GM21390 (cell line): ENCODE measurements around the gene ATAD3A.
"Not testable (repeated sequence)": the region's sequence is repeated elsewhere in the genome, so short reads cannot be mapped to it uniquely, and the experiment has no call there.

Experiments
- ATAC-seq: cut with Tn5 transposase; IDR thresholded peaks from one replicate; pipeline ENCODE4 v1.9.1; 2021; ENCODE audit not compliant: unreplicated experiment

The ATAD3A gene

DNA sequence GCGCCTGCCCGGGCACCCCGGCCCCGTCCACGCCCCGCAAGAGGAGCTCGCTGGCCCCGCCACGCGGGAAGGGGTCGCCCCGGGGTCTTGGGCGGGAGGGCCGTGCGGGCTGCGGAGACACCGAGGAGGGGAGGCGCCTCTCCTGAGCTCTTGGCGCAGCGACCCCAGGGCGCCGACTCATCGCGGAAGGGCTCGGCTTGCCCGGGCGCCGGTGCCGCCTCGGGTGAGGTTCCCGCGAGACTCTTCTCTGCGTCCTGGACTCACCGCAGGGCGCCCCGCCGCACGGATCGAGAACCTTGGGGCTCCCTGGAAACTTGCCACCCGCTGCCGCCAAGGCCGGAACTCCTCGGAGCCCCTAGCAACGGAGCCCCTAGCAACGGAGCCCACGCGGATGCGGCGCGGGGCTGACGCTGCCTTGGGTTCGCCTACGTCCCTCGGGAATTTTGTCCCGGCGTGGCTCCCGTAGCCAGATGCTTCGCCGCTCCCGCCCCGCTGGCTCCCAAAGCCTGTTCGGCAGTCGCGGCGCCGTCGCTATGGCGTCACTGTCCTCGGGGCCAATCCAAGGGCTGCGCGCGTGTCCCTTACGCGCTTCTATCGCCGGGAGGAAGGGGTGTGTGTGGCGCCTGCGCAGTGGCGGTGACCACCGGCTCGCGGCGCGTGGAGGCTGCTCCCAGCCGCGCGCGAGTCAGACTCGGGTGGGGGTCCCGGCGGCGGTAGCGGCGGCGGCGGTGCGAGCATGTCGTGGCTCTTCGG lies at the start of gene ATAD3A:
Gene ATAD3A, plus strand, starts transcription at position 630 of the 753 bp plus-strand sequence. Its CDS starts 107 bp downstream, at position 737.
- ATAC-seq: peak; percentile 77

DNA sequence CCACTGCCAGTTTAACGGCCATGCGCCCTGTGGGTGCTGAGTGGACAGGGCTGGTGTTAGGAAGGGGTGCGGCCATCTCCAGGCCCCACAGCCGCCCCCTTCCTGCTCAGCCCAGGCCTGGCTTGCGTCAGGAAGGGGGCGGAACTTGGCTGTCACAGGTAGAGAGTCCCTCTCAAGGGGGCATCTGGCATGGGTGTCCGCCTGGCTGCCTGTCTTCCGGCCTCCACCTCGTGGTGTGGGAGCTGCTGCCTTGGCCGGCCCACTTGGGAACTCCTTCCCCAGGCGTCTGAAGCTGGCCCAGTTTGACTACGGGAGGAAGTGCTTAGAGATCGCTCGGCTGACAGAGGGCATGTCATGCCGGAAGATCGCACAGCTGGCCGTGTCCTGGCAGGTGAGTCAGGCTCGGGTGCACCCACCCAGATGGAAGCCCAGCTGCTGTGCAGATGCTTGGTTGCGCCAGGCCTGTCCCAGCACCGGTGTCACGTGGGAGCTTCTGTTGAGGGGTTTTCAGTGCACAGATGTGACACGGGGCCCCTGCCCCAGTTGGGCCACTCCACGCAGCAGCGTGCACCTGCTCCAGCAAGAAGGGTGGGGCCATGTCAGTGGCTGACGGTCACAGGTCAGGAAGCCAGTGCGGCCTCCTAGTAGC lies 49.5 kb upstream of the ATAD3A start:
- ATAC-seq: no peak

DNA sequence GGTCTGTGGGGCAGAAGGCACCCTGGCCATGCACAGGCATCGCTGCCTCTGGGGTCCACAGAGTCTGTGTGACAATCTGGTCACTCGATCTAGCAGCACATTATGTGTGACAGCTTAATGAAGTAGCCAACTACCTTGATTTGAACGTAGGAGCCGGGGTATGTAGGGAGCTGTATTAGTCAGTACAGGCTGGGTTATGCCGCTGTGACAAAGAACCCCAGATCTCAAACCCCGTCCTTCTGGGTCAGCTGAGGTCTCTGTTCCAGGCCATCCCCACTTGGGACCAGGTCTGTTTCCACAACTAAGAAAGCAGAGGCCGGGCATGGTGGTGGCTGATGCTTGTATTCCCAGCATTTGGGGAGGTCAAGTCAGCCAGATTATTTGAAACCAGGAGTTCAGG lies 48.6 kb upstream of the ATAD3A start:
- ATAC-seq: no peak

DNA sequence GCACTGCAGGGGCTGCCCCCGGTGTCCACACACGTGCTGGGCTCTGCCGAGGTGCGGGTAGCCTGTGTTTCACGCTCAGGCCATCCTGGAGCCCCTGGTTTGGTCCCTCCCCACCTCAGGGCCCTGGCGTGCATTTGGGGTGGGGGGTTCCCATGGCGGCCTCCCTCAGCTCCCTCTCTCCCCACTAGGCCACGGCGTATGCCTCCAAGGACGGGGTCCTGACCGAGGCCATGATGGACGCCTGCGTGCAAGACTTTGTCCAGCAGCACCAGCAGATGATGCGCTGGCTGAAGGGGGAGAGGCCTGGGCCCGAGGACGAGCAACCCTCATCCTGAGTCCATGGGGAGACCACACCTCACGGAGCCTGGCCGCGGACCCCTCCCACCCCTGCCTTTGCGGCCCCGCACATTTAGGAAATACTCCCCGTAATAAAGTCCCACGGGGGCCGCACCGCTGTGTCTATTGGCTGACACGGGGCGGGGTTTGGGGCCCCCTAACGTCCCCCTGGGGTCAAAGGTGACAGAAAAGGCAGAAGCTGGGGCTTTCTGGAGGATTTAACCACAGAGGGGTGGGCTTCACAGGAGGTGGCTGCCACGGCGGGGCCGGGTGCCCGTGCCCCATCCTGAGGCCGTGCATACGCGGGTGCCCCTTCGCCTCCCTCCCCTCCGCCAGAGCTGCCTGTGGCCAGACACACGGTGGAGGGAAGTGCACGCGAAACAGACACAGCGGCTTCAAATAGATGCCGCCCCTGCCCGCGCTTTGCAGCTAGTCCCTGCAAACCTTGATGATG lies 43.6 kb upstream of the ATAD3A start:
- not testable (repeated sequence) for ATAC-seq

DNA sequence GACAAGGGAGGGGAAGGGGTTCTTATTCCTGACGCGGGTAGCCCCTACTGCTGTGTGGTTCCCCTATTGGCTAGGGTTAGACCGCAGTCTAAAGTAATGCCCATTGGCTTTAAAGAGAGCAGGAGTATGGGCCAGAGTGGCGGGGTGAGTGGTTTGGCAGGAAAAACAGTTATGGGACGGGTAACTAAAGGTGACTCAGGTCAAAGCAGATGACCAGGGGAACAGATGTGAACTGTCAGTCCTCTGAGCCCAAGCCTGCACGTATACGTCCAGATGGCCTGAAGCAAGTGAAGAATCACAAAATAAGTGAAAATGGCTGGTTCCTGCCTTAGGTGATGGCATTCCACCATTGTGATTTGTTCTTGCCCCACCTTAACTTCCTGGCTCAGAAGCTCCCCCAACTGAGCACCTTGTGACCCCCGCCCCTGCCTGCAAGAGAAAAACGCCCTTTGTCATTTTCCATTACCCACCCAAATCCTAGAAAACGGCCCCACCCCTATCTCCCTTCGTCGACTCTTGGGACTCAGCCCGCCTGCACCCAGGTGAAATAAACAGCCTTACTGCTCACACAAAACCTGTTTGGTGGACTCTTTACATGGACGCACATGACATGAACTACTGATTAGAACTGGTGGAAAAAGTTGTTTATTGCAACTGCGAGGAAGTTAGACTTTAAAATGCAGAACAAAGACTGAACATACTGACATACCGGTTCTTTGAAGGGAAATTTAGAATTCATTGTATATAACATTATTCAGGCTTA lies 41.2 kb upstream of the ATAD3A start:
- ATAC-seq: no peak

DNA sequence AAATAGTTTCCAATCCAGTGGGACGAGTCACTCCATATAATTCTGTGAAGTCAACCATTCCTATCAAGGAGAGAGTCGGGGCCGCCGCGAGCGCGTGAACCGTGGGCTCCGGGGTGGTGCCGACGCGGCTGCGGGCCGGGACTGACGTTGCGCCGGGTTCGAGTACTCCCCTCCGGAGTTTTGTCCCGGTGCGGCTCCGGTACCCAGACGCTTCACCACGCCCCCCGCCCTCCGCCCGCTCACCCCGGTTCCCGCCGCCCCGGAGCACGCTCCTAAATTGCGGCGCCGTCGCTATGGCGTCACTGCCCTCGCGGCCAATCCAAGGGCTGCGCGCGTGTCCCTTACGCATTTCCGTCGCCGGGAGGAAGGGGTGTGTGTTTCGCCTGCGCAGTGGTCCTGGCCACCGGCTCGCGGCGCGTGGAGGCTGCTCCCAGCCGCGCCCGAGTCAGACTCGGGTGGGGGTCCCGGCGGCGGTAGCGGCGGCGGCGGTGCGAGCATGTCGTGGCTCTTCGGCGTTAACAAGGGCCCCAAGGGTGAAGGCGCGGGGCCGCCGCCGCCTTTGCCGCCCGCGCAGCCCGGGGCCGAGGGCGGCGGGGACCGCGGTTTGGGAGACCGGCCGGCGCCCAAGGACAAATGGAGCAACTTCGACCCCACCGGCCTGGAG lies 40.4 kb upstream of the ATAD3A start, which contains the start of gene ATAD3B:
Gene ATAD3B, plus strand, starts transcription at position 377 of the 664 bp plus-strand sequence. Its CDS starts 120 bp downstream, at position 497.
- ATAC-seq: peak; percentile 90

DNA sequence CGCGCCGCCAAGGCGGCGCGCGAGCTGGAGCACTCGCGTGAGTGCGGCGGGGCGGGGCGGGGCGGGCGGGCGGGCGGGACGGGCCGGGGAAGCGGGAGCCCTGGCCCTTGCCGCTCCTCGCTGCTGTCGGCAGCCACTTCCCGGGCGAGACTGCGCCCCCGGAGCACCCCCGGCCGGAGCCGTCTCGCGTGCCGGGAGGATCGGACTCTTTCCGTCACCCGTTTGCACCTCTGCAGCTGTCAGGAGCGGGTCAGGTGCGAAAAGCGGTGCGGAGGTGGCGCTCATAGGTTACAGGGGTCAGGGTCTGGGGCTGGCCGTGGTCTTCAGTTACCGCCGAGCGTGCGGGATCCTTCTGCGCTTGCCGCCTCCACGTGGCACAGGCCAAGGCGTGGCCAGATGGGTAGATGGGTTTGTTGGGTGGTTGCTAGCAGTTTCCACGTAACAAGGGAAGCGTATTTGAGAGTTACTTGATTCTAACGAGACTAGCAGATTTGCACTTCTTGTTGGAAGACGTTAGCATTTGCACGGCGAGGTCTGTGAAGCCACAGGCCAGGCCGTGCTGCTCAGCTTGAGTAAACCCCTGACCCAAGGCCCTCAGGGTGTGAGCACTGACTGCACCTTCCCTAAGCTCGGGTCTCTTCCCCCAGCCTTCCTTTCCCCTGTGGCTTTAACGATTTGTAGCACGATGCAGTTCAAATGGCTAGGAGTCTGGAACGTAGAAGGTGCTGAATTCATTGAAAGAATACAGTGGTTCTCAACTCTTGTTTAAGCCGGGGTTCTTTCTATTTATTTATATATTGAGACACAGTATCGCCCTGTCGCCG lies 39.7 kb upstream of the ATAD3A start:
- peak; percentile 14 for ATAC-seq

DNA sequence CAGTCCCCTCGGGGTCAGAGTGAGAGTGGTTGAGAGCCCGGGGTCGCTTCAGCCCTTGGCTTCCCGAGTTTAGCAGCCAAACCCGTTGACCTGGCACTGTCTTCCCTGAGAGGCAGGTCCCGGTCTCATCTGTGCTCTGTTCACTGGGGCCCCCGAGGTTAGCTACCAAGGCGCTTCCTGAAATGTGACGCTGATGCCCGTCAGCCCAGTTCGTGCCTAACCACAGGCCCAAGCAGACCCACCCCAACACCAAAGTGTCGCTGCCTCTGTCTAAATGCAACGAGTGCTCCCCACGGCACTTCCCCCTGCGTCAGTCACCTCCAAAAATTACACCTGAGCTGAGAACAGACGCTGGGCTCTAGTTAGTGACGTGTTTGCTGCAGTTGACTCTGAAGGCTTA lies 36.0 kb upstream of the ATAD3A start:
- ATAC-seq: not testable (repeated sequence)

DNA sequence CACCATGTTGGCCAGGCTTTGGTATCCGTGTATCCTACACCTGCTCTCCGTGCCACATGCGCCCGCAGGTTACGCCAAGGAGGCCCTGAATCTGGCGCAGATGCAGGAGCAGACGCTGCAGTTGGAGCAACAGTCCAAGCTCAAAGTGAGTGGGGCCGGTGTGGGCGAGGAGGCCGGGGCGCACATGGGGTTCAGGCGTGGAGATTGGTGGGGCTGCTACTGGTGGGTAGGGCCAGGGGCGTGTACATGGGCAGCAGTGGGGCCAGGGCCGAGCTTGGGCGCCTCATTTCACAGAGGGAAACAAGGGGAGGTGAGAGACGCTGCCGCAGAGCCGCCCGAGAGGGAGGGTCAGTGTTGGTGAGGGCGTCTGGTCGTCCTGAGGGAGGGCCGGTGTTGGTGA lies 34.8 kb upstream of the ATAD3A start:
- ATAC-seq: no peak

DNA sequence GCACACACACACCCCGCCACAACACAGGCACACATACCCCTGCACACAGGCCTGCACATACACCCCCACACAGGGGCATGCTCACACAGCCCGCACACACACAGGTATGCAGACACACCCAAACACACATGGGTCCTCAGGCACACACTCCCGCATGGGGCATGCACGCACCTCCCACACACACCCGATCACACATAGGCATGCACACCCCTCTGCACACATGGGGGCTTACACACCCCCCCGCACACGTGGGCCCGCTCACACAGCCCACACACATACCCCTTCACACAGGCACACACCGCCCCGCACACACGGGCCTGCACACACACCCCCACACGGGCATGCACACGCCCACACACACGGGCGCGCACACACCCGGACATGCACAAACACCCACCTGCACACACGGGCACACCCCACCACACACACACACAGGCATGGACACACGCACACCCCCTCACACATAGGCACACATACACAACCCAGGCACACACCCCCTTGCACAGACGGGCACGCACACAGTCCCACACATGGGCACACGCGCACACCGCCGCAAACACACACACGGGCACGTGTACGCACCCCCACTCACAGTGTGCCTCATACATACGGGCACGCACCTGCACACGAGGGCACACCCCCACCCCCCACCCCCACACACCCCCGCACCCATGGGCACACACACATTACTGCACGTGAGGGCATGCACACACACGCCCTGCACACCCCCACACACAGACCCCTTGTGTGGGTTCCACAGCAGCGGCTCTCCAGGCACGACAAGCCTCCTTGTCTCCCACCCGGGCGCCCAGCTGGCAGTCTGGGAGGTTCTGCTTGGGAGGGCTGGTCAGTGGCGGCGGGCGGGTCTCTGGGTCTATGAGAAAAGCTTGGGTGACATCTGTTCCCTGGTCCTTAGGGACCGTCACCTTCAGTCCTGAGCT lies 32.1 kb upstream of the ATAD3A start:
- no peak for ATAC-seq

DNA sequence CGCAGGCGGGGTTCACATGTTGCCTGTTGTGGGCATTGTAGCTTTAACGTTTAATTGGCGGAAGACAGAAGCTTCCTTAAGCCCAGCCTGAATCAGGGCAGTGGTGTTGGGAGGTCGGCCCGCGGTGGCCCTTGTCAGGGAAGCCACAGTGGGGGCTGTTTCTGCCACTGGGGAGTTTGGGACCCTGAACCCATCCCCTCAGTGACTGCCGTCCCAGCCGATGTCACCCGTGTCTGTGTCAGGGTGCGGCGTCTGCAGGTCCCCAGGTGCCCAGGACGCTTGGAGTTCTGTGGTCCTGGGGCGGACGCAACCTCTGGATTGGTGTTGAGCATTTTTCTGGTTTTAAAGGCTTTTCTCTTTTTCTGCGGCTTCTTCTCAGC lies 31.5 kb upstream of the ATAD3A start:
- not testable (repeated sequence) for ATAC-seq

DNA sequence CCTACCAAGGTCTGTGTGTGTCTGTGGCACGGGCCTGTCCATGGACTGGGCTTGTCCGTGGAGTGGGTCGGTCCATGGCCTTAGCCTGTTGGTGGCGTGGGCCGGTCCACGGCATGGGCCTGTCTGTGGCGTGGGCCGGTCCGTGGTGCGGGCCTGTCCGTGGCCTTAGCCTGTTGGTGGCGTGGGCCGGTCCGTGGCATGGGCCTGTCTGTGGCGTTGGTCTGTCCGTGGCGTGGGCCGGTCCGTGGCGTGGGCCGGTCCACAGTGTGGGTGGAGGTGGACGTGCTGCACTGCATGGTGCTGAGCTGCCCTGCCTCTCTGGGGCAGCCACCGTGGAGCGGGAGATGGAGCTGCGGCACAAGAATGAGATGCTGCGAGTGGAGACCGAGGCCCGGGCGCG lies 30.2 kb upstream of the ATAD3A start:
- not testable (repeated sequence) for ATAC-seq

DNA sequence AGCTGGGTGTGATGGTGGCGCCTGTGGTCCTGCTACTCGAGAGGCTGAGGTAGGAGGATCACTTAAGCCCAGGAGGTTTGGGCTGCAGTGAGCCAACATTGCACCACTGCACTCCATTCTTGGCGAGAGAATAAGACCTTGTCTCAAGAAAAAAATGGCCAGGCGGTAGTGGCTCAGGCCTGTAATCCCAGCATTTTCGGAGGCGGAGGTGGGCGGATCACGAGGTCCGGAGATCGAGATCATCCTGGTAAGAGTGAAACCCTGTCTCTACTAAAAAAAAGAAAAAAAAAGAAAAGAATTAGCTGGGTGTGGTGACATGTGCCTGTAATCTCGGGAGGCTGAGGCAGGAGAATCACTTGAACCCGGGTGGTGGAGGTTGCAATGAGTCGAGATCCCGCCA lies 29.1 kb upstream of the ATAD3A start:
- no peak for ATAC-seq

DNA sequence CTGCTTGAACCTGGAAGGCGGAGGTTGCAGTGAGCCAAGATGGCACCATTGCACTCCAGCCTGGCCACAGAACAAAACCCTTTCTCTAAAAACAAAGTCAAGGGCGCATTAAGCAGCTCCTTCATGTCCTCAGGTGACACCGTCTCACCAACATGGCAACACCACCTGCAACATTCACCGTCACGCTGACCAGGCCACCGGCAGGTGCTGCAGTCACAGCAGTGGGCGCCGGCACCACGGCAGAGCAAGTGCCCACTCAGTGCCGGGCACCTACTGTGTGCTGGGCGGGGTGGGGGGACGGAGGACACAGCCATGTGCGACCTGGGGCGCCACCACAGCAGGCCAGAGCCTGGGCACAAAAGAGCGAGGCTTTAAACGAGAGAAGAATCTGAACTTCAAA lies 28.2 kb upstream of the ATAD3A start:
- no peak for ATAC-seq

DNA sequence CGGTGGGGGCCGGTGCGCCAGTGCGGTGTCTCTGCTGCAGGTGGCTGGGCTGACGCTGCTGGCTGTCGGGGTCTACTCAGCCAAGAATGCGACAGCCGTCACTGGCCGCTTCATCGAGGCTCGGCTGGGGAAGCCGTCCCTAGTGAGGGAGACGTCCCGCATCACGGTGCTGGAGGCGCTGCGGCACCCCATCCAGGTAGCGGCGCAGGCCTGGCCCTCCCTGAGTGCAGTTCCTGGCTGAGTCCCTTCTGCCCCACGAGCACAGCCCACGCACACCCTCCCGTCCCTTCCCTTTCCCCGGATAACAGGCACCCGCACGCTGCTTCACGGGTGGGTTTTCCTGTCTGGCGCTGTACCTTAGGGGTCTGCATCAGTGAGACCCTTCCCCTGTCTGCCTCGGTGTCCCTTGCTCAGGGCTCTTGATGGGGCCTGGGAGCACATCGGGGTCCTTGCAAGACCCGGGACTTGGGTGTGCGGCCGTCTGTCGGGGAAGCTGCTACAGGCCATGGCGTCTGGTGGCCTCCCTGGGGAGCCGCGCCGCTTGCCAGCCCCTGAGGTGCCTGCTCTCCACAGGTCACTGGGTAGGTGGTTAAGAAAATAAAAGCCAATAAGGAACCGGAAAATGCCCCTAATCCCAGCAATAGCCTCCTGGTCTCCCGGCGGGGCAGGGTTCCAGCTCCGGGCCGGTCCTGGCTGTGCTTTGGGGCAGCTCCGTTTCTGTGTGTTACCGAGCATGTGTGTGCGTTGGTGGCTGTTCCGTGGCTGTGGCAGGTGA lies 26.8 kb upstream of the ATAD3A start:
- not testable (repeated sequence) for ATAC-seq

DNA sequence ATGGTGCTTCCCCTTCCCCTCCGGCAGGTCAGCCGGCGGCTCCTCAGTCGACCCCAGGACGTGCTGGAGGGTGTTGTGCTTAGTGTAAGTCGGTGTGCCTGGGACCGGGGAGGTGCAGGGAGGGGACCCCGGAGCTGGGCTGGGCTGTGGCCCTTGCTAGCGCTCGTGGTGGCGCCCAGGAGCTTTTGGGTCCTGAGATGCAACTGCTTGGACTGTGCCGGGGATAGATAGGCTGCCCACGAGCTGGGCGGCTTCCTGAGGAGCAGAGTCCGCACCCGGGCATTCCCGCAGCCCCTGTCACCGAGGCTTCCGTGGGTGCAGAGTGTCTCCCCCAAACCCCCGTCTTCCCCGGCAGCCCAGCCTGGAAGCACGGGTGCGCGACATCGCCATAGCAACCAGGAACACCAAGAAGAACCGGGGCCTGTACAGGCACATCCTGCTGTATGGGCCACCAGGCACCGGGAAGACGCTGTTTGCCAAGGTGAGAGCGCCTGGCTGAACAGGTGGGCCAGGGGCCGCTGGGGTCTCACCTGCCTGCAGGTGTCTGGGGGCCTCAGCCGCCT lies 26.1 kb upstream of the ATAD3A start:
- ATAC-seq: not testable (repeated sequence)

DNA sequence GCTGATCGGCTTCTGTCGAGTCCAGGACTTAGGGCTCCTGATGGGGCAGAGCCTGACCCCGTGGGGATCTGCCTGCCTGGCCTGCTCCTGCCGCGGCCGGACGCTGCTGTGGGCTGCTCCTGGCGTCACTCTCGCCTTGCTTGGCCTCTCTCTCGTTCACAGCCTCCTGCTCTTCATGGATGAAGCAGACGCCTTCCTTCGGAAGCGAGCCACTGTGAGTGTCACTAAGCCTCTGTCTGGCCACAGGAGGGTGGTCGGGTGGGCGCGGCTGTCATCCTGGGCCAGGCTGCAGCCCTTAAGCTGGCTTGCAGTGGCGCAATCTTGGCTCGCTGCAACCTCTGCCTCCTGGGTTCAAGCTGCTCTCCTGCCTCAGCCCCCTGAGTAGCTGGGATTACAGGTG lies 24.3 kb upstream of the ATAD3A start:
- no peak for ATAC-seq
